Uterus (tissue), 4 donors: ENCODE data around the gene COL6A1. TPM values are rescaled to one million over a fixed set of nuclear protein-coding genes. Genes with fewer than 3 reads are reported as not detected.

Source experiments
- DNase-seq, 2 donors: peaks; one replicate each; pipeline ENCODE4 v3.0.0-alpha.2; 2019 to 2020
- H3K27ac ChIP-seq, 2 donors: fragments of 200-600 bp; sonication (generic); 1 replicate in 1 of 2; 2 replicates in 1 of 2; pipeline ENCODE4 v1.5.1; 2016 to 2018
- H3K27me3 ChIP-seq, 2 donors: fragments of 200-600 bp; sonication (generic); one replicate each; pipeline ENCODE4 v1.5.1; 2018 to 2019; ENCODE audit warnings: control low read depth in 1 of 2
- H3K36me3 ChIP-seq, 2 donors: fragments of 200-600 bp; sonication (generic); one replicate each; pipeline ENCODE4 v1.5.1; 2019; ENCODE audit warnings: control low read depth in 1 of 2
- H3K4me1 ChIP-seq, 2 donors: fragments of 200-600 bp; sonication (generic); one replicate each; pipeline ENCODE4 v1.5.1; 2018 to 2019; ENCODE audit warnings: control low read depth in 1 of 2
- H3K4me3 ChIP-seq, 2 donors: fragments of 200-600 bp; sonication (generic); 1 replicate in 1 of 2; 2 replicates in 1 of 2; pipeline ENCODE4 v1.5.1; 2018 to 2019; ENCODE audit warnings: mild to moderate bottlenecking in 1 of 2
- H3K9me3 ChIP-seq, 2 donors: fragments of 200-600 bp; sonication (generic); one replicate each; pipeline ENCODE4 v1.5.1; 2019; ENCODE audit warnings: control low read depth in 1 of 2
- POLR2A ChIP-seq, 2 donors: fragments of 450-650 bp; IDR thresholded peaks; one replicate each; pipeline ENCODE4 v1.6.1; 2016; ENCODE audit warnings: antibody characterized with exemption in 2 of 2, mild to moderate bottlenecking in 1 of 2, moderate library complexity in 1 of 2
- intact Hi-C: fragments of 100-400 bp; cut with DNase I; formaldehyde crosslinking; loops from one replicate; pipeline ENCODE4 v1.15.1; 2023; ENCODE audit warnings: low total_unique reads
- total RNA-seq, 4 donors: library from RNA; depleted of rRNA in 3 of 4; stranded (reverse); fragments of >200 nt in 3 of 4; gene quantifications; one replicate each; pipeline versions ENCODE4 v1.1.0 to v1.2.4, GENCODE V29; 2014 to 2023
- TF ChIP-seq, protein P1 (sequence below), 4 experiments: fragments of 200-600 bp in 2 of 4; fragments of 450-650 bp in 2 of 4; sonication (generic) in 2 of 4; IDR thresholded peaks; one replicate each; pipeline ENCODE4 v1.5.1; 2016 to 2019; ENCODE audit warnings: antibody characterized with exemption in 4 of 4, mild to moderate bottlenecking in 2 of 4, moderate library complexity in 1 of 4
- donor health status: DM: yes; HTN: yes; CAD: no.

COL6A1 gene
- total RNA-seq, 4 donors from 2014 or later = 621 to 1,160 (median 804) TPM

DNA sequence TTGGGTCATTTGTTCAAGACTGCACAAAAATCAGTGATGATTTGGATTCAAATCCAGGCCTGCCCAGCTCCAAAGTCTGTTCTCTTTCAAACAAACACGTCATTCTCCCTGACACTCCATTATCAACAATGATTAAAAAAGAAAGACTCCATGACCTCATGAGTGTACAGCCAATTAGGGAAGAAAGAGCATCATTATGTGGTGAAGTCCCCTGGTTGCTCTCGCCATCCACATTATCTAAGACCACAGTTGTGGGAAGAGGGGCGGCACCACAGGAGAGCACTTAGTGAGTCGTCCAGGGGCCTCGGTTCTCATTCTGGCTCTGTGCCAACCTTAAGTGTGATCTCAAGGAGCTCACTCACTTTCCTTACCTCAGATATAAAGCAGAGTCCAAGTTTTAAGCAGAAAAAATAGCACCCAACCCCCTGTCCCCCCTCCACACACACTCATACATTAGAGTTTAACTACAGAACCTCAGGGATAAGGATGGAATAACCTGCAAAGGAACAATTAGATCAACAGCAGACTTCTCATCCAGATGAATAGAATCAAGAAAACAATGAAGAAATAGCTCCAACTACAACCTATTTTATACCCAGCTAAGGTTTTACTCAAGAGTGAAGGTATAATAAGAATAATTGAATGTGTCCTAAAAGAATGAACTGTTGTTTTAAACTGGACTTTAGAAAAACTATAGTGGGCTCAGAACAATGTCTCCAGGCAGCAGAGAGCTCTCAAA lies 47.8 kb downstream of the COL6A1 start:
- Histone ChIP-seq H3K4me3 (no peak overlapping the region), H3K36me3 (no peaks in the 10 kb centered on the region), H3K4me1 (peaks cover 0 to 22% of the 10 kb centered on the region in 2 donors), H3K27me3 (no peaks in the 10 kb centered on the region), H3K27ac (peak overlapping the region; percentile 79 to 86), H3K9me3 (no peaks in the 10 kb centered on the region)
- TF ChIP-seq POLR2A (IDR thresholded peaks at IDR 0.05) = no peak
- TF ChIP-seq, protein P1, sequence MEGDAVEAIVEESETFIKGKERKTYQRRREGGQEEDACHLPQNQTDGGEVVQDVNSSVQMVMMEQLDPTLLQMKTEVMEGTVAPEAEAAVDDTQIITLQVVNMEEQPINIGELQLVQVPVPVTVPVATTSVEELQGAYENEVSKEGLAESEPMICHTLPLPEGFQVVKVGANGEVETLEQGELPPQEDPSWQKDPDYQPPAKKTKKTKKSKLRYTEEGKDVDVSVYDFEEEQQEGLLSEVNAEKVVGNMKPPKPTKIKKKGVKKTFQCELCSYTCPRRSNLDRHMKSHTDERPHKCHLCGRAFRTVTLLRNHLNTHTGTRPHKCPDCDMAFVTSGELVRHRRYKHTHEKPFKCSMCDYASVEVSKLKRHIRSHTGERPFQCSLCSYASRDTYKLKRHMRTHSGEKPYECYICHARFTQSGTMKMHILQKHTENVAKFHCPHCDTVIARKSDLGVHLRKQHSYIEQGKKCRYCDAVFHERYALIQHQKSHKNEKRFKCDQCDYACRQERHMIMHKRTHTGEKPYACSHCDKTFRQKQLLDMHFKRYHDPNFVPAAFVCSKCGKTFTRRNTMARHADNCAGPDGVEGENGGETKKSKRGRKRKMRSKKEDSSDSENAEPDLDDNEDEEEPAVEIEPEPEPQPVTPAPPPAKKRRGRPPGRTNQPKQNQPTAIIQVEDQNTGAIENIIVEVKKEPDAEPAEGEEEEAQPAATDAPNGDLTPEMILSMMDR (IDR thresholded peaks at IDR 0.05) = no peak
- intact Hi-C loops = no loop called here
- DNase-seq = no peak

DNA sequence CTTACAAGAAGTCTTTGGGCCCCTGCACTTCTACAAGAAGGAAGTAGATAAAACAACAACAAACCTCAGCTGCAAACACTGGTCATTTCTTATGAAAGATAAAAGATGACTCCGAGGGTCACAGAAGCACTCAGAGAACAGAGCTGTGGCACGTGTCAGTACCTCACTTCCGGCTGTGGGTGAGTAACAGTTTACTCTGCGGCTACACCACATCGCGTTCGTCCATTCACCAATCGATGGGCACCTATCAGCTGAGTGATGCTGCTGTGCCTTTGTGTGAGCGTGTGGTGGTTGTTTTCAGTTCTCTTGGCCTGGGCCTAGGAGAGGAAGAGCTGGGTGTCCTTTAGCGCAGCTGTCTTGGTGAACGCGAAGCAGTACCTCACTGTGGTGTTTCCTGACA lies 49.9 kb downstream of the COL6A1 start:
- TF ChIP-seq, protein P1 (IDR thresholded peaks at IDR 0.05) = no peak
- no peak for TF ChIP-seq POLR2A (IDR thresholded peaks at IDR 0.05)
- no peaks in the 10 kb centered on the region for H3K27me3 ChIP-seq
- H3K27ac ChIP-seq = no peak overlapping the region
- peaks cover 0 to 12% of the 10 kb centered on the region in 2 donors for H3K4me1 ChIP-seq
- intact Hi-C loops = no loop called here
- no peak for DNase-seq
- H3K9me3 ChIP-seq = no peaks in the 10 kb centered on the region
- H3K4me3 ChIP-seq = no peak overlapping the region
- H3K36me3 ChIP-seq = no peaks in the 10 kb centered on the region

GRCh38 chr21:46032100-46032499 lies 50.5 kb downstream of the COL6A1 start:
- intact Hi-C loops = no loop called here
- no peak overlapping the region for H3K27ac ChIP-seq
- DNase-seq = no peak
- no peaks in the 10 kb centered on the region for H3K9me3 ChIP-seq
- peaks cover 2 to 6% of the 10 kb centered on the region in 2 donors for H3K4me1 ChIP-seq
- H3K36me3 ChIP-seq = no peaks in the 10 kb centered on the region
- H3K27me3 ChIP-seq = no peaks in the 10 kb centered on the region
- H3K4me3 ChIP-seq = no peak overlapping the region
- TF ChIP-seq, protein P1 (IDR thresholded peaks at IDR 0.05) = no peak

DNA sequence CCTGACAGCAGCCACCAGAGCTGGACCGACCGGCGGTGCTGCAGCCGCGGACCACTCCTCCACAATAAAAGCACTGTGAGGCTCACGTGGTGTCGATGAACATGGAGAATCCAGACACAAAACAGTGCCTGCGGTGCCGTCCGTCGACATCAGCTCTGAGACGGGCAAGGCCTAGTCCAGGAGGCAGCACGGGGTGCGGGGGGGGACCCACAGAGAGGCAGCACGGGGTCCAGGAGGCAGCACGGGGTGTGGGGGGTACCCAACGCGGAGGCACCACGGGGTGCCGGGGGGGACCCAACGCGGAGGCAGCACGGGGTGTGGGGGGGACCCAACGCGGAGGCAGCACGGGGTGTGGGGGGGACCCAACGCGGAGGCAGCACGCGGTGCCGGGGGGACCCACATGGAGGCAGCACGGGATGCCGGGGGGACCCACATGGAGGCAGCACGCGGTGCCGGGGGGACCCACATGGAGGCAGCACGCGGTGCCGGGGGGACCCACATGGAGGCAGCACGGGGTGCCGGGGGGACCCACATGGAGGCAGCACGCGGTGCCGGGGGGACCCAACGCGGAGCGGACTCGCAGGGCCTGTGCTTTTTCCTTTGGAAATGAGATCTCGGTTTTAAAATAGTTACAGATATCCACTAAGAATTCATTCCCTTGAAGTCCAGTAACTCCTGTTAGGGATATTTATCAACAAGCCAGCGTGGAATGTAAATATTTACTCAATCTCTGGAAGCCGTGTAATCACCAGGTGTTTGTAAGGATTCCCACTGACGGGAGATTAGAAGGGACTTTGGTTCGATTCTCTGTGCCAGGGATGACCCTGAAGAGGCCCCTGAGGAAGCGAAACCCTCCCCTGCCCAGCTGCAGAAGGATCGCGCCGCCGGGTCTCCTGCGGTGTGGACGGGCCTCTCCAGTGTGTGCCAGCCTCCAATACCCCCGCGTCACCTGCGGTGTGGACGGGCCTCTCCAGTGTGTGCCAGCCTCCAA lies 52.1 kb downstream of the COL6A1 start:
- no peaks in the 10 kb centered on the region for H3K9me3 ChIP-seq
- H3K36me3 ChIP-seq = no peaks in the 10 kb centered on the region
- peaks cover 0 to 4% of the 10 kb centered on the region in 2 donors for H3K4me1 ChIP-seq
- H3K27me3 ChIP-seq = no peaks in the 10 kb centered on the region
- TF ChIP-seq, protein P1 (IDR thresholded peaks at IDR 0.05) = no peak
- no peak for TF ChIP-seq POLR2A (IDR thresholded peaks at IDR 0.05)
- no peak overlapping the region for H3K4me3 ChIP-seq
- no peak for DNase-seq
- no peak overlapping the region for H3K27ac ChIP-seq
- intact Hi-C loops = no loop called here
